Esophagus muscularis mucosa (tissue), 4 donors: ENCODE measurements around the gene ISX.

Experiments used
- CTCF ChIP-seq, 3 experiments: fragments of 200-600 bp in 2 of 3; fragments of 450-650 bp in 1 of 3; sonication (generic) in 2 of 3; IDR thresholded peaks; one replicate each; pipeline ENCODE4 v1.5.1; 2017 to 2019; ENCODE audit warnings: antibody characterized with exemption in 3 of 3, mild to moderate bottlenecking in 2 of 3, moderate library complexity in 1 of 3
- EP300 ChIP-seq: sonication (generic); formaldehyde crosslinking; IDR thresholded peaks from one replicate; pipeline ENCODE4 v1.6.1; 2017; ENCODE audit warnings: antibody characterized with exemption
- POLR2A ChIP-seq: fragments of 450-650 bp; IDR thresholded peaks from one replicate; pipeline ENCODE4 v1.6.1; 2017; ENCODE audit warnings: antibody characterized with exemption, moderate library complexity, mild to moderate bottlenecking, low read depth
- POLR2AphosphoS5 ChIP-seq, 2 donors: sonication (generic); formaldehyde crosslinking; IDR thresholded peaks; one replicate each; pipeline ENCODE4 v1.6.1; 2017; ENCODE audit warnings: antibody characterized with exemption in 2 of 2

- TF ChIP-seq POLR2A (no peak), CTCF (IDR thresholded peaks at IDR 0.05) (no peak), POLR2AphosphoS5 (IDR thresholded peaks at IDR 0.05) (no peak), EP300 (no peak)
These were observed 47.0 kb upstream of the ISX start for GRCh38 chr22:35018995-35019394.
